Right lobe of liver (tissue), 6 donors: ENCODE results near the gene DEFB131B. TPM values are rescaled to one million over a fixed set of nuclear protein-coding genes. Genes with fewer than 3 reads are reported as not detected.

Experiments used
- ATAC-seq, 4 donors: fragments of 200-7000 bp; cut with Tn5 transposase; one replicate each; pipeline ENCODE4 v1.9.1; 2020; ENCODE audit warnings: mild to moderate bottlenecking in 4 of 4, moderate library complexity in 4 of 4
- DNase-seq, 3 donors: peaks; one replicate each; pipeline ENCODE4 v3.0.0-alpha.2; 2020
- H3K27ac ChIP-seq, 3 donors: fragments of 200-600 bp; one replicate each; pipeline ENCODE4 v1.8.0; 2022
- H3K27me3 ChIP-seq, 2 donors: fragments of 200-600 bp; one replicate each; pipeline ENCODE4 v1.8.0; 2022
- H3K36me3 ChIP-seq, 4 donors: fragments of 200-600 bp; sonication (generic) in 1 of 4; one replicate each; pipeline versions ENCODE4 v1.5.1 to v1.8.0; 2017 to 2022; ENCODE audit warnings: control low read depth in 1 of 4
- H3K4me1 ChIP-seq, 4 donors: fragments of 200-600 bp; sonication (generic) in 1 of 4; one replicate each; pipeline versions ENCODE4 v1.5.1 to v1.8.0; 2017 to 2022; ENCODE audit warnings: control low read depth in 1 of 4
- H3K4me3 ChIP-seq, 3 donors: fragments of 200-600 bp; one replicate each; pipeline ENCODE4 v1.8.0; 2022
- H3K9me3 ChIP-seq, 4 donors: fragments of 200-600 bp; sonication (generic) in 1 of 4; one replicate each; pipeline versions ENCODE4 v1.5.1 to v1.8.0; 2017 to 2022; ENCODE audit warnings: control low read depth in 1 of 4
- POLR2A ChIP-seq: fragments of 450-650 bp; IDR thresholded peaks from one replicate; pipeline ENCODE4 v1.6.1; 2017; ENCODE audit warnings: antibody characterized with exemption, mild to moderate bottlenecking
- whole genome bisulfite sequencing: methylation state at CpG from one replicate; pipeline ENCODE4 v1.1.6; 2018; ENCODE audit warnings: low coverage, low lambda C conversion rate; ENCODE audit not compliant: insufficient coverage; ENCODE audit errors: missing lambda C conversion rate; 5-methylcytosine and 5-hydroxymethylcytosine counted together
- intact Hi-C, 2 donors: fragments of 100-400 bp; cut with DNase I; formaldehyde crosslinking; loops; one replicate each; pipeline versions ENCODE4 v1.11.2 to v1.14.1; 2022
- total RNA-seq, 6 experiments: library from RNA; depleted of rRNA in 2 of 6; stranded (reverse); fragments of >200 nt in 2 of 6; fragmentation: NEBNext Ultra II Directional in 3 of 6; extraction: Animal tissue kit (Norgen Biotek cat#: 25700) in 3 of 6; gene quantifications; one replicate each; pipeline versions ENCODE4 v1.1.0 to v1.2.4, GENCODE V29; 2016 to 2023
- TF ChIP-seq, protein P1 (sequence below), 4 donors: fragments of 200-600 bp in 3 of 4; fragments of 450-650 bp in 1 of 4; IDR thresholded peaks; one replicate each; pipeline versions ENCODE4 v1.5.1 to v1.8.0; 2016 to 2022; ENCODE audit warnings: antibody characterized with exemption in 4 of 4, mild to moderate bottlenecking in 2 of 4
- donor health status: DM: no; HTN: yes; CAD: no.
- donor health status: DM: no; HTN: no; CAD: no.
- donor health status: DM: no; HTN: no; CAD: no.
- donor health status: DM: no; HTN: yes; CAD: no.
- donor health status: DM: no; HTN: yes; CAD: no.

DEFB131B gene
- total RNA-seq, 6 experiments from 2014 or later: not detected

DNA sequence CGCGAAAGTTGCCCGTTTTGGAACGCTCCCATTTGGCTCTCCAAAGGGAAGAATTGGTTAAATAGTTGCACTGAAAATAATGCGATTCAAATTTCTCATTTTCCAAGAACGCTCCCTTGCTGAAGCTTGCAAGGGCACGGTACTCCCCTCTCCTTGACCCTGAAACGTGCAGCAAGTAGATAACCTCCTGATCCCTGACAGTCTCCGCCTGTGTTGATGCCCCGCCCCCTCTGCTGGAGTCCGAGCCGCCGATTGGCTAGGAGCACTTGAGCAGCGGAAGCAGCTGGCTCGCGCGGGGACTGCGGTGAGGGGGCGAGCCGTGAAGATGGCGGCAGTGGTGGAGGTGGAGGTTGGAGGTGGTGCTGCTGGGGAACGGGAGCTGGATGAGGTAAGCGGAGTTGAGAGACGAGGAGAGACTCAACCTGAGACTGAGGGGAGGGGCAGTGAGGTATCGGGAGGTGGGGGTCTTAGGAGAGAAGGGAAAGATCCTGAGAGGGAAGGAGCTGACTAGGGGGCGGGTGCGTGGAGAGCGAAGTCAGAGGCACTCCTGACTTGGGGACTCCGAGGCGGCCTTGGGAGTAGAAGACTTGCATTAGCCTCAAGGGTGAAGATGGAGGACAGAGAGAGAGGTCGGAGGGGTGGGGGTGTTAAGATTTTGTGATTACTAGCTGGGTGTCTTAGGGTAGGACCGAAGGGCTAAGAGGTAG, 50.6 kb downstream of the DEFB131B start, which contains the start of gene RNF121:
RNF121 (plus strand) TSS at position 310 of the 707 bp plus-strand sequence; CDS start at position 326, 16 bp downstream.
- Histone ChIP-seq H3K4me3 (peak within 1 kb of the TSS; percentile 77 to 88 (median 83)), H3K27ac (peak within 1 kb of the TSS; percentile 66 to 83 (median 71)), H3K36me3 (no peaks in the 10 kb centered on the region), H3K27me3 (no peaks in the 10 kb centered on the region), H3K4me1 (peaks cover 0 to 21% (median 7%) of the 10 kb centered on the region in 4 donors), H3K9me3 (no peaks in the 10 kb centered on the region)
- intact Hi-C loops: no loop called here
- WGBS: under 1% methylated on average over 26 of the region's 32 CpGs
- TF ChIP-seq, protein P1, sequence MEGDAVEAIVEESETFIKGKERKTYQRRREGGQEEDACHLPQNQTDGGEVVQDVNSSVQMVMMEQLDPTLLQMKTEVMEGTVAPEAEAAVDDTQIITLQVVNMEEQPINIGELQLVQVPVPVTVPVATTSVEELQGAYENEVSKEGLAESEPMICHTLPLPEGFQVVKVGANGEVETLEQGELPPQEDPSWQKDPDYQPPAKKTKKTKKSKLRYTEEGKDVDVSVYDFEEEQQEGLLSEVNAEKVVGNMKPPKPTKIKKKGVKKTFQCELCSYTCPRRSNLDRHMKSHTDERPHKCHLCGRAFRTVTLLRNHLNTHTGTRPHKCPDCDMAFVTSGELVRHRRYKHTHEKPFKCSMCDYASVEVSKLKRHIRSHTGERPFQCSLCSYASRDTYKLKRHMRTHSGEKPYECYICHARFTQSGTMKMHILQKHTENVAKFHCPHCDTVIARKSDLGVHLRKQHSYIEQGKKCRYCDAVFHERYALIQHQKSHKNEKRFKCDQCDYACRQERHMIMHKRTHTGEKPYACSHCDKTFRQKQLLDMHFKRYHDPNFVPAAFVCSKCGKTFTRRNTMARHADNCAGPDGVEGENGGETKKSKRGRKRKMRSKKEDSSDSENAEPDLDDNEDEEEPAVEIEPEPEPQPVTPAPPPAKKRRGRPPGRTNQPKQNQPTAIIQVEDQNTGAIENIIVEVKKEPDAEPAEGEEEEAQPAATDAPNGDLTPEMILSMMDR (IDR thresholded peaks at IDR 0.05): no peak
- TF ChIP-seq POLR2A: peak; percentile 20
- ATAC-seq: peak; percentile 98
- peak; percentile 96 to 98 (median 97) for DNase-seq

DNA sequence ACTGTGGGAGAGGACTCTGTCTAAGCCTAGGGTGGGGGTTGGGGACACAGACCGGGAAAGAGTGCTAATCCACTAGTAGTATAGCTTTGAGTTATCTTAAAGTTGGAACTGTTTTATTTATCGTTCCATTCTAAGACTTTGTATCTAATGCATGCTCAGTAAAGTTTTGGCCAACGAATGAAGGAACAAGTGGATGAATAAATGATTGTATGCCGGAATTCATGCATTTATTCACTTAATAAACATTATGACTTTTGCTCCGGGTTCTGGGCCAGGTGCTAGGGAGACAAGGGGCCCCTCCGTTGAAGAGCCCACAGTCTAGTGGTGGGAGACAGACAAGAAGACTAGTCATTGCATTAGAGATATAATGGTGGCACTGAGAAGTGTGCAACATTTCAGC, 51.2 kb downstream of the DEFB131B start:
- TF ChIP-seq, protein P1 (IDR thresholded peaks at IDR 0.05): no peak
- no peak for TF ChIP-seq POLR2A
- intact Hi-C loops: no loop called here
- Histone ChIP-seq H3K4me3 (peak overlapping the region; percentile 77 to 88 (median 83)), H3K27me3 (no peaks in the 10 kb centered on the region), H3K27ac (no peak overlapping the region), H3K36me3 (no peaks in the 10 kb centered on the region), H3K4me1 (peaks cover 0 to 23% (median 7%) of the 10 kb centered on the region in 4 donors), H3K9me3 (no peaks in the 10 kb centered on the region)
- ATAC-seq (peak in 1 of 4 donors; percentile 2), DNase-seq (no peak)
- WGBS: 6% methylated on average over 6 of the region's 6 CpGs

DNA sequence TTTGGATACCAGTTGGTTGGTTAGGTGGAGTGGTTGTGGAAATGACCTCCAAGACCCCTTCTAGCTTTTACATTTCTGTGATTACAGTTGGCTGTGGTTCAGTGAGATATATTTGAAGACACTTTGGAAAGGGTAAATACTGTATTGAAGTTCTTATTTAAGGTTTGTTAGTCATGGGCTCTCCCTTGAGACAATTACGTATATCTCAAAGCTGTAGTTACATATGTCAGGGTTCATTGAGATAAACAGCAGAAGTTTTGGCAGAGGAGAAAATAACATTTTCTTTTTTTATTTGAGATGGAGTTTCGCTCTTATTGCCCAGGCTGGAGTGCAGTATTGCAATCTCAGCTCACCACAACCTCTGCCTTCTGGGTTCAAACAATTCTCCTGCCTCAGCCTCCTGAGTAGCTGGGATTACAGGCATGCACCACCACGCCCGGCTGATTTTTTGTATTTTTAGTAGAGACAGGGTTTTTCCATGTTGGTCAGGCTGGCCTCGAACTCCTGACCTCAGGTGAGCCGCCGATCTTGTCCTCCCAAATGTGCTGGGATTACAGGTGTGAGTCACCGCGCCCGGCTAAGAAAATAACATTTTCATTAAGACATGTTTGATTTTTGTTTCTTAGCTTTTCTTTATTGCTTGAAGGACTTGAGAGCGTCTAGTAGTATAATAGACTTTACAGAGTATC, 52.4 kb downstream of the DEFB131B start:
- Histone ChIP-seq H3K36me3 (no peaks in the 10 kb centered on the region), H3K27me3 (no peaks in the 10 kb centered on the region), H3K9me3 (no peaks in the 10 kb centered on the region), H3K4me1 (peaks cover 0 to 35% (median 9%) of the 10 kb centered on the region in 4 donors), H3K27ac (no peak overlapping the region), H3K4me3 (no peak overlapping the region)
- intact Hi-C loops: no loop called here
- no peak for TF ChIP-seq POLR2A
- TF ChIP-seq, protein P1 (IDR thresholded peaks at IDR 0.05): no peak
- ATAC-seq: no peak
- 85% methylated on average over 9 of the region's 11 CpGs for WGBS
- DNase-seq: no peak

DNA sequence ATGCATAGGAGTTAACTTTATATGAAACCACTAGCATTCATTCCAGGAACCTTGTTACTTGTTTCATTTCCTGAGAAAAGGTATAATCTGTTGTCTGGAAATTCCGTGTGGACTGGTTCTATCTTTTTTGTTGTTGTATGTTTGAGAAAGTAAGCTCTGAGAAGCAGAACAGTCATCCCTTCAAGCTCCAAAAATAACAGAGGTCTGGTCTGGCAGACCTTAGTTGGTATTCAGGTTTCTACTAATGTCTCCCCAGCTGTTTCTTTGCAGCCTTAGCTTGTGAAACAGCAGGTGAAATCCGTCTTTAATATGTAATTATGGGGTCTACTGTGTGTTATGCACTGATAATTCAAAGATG, 53.0 kb downstream of the DEFB131B start:
- Histone ChIP-seq H3K4me3 (no peak overlapping the region), H3K36me3 (no peaks in the 10 kb centered on the region), H3K9me3 (no peaks in the 10 kb centered on the region), H3K27me3 (no peaks in the 10 kb centered on the region), H3K4me1 (peaks cover 0 to 40% (median 9%) of the 10 kb centered on the region in 4 donors), H3K27ac (no peak overlapping the region)
- TF ChIP-seq, protein P1 (IDR thresholded peaks at IDR 0.05): no peak
- no peak for TF ChIP-seq POLR2A
- DNase-seq: no peak
- ATAC-seq: no peak
- intact Hi-C loops: no loop called here
- WGBS: 57% methylated on average over 2 of the region's 2 CpGs
